ENCODE results near the gene TK1. TPM values are rescaled to one million over a fixed set of nuclear protein-coding genes. Genes with fewer than 3 reads are reported as not detected.

TK1 gene
- total RNA-seq, 2 experiments from 2014 or later: 165 to 173 TPM

- Mint-ChIP-seq H3K4me1 (ENCODE audit: low read depth) (peaks cover 13% of the 10 kb centered on the region), H3K4me3 (no peak overlapping the region), H3K36me3 (ENCODE audit: low read depth) (peaks cover 21% of the 10 kb centered on the region), H3K9me3 (no peaks in the 10 kb centered on the region), H3K27me3 (ENCODE audit: low read depth) (peaks cover 22% of the 10 kb centered on the region), H3K27ac (no peak overlapping the region)
- no peak for DNase-seq
- CTCF ChIA-PET: interaction anchor here (0.9 kb wide), 1 partner anchor 24 kb away, joined by 3 read pairs; no protein-coding TSS in a partner anchor
- intact Hi-C loops (cut with micrococcal nuclease): no loop called here
Observed at GRCh38 chr17:78227455-78227916, 40.6 kb upstream of the TK1 start.

GRCh38 chr17:78226759-78227454 lies 40.1 kb upstream of the TK1 start:
- Mint-ChIP-seq H3K4me1 (ENCODE audit: low read depth) (peaks cover 10% of the 10 kb centered on the region), H3K4me3 (no peak overlapping the region), H3K27me3 (ENCODE audit: low read depth) (peaks cover 16% of the 10 kb centered on the region), H3K27ac (no peak overlapping the region), H3K36me3 (ENCODE audit: low read depth) (peaks cover 21% of the 10 kb centered on the region), H3K9me3 (no peaks in the 10 kb centered on the region)
- CTCF ChIA-PET: interaction anchor here (0.9 kb wide), 1 partner anchor 24 kb away, joined by 3 read pairs; no protein-coding TSS in a partner anchor
- intact Hi-C loops (cut with micrococcal nuclease): no loop called here
- peak; percentile 34 for DNase-seq

DNA sequence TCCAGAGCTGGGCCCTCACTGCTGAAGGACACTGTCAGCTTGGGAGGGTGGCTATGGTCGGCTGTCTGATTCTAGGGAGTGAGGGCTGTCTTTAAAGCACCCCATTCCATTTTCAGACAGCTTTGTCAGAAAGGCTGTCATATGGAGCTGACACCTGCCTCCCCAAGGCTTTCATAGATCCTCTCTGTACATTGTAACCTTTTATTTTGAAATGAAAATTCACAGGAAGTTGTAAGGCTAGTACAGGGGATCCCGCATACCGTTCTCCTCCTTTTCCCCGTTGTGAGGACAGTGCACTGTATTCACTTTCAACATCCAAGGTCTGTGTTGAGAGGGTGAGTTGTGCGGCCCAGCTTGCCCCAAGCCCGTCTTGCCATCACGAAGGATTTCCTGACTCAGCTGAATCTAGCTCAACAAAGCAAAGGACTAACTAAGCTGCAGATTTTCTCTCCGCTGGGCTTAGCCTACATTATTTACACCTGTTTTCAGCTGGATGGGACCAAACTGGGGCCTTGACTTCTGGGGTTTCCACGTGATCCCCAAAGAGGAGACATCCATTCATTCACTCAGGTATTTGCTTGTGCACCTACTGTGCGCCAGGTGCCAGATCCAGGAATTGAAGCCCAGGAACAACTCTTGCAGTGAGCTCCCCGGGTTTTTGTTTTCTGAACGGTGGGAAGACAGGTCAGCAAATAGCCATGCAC lies 39.4 kb upstream of the TK1 start:
- CTCF ChIA-PET: interaction anchor here (1.2 kb wide), 1 partner anchor 25 kb away, joined by 4 read pairs; no protein-coding TSS in a partner anchor
- H3K36me3 Mint-ChIP-seq (ENCODE audit: low read depth): peaks cover 24% of the 10 kb centered on the region
- H3K27me3 Mint-ChIP-seq (ENCODE audit: low read depth): peaks cover 12% of the 10 kb centered on the region
- no peak overlapping the region for H3K27ac Mint-ChIP-seq
- intact Hi-C loops (cut with micrococcal nuclease): no loop called here
- no peak for DNase-seq
- peaks cover 10% of the 10 kb centered on the region for H3K4me1 Mint-ChIP-seq (ENCODE audit: low read depth)
- no peaks in the 10 kb centered on the region for H3K9me3 Mint-ChIP-seq
- no peak overlapping the region for H3K4me3 Mint-ChIP-seq

GRCh38 chr17:78225088-78225865 lies 38.4 kb upstream of the TK1 start:
- Mint-ChIP-seq H3K27ac (no peak overlapping the region), H3K4me1 (ENCODE audit: low read depth) (peaks cover 6% of the 10 kb centered on the region), H3K4me3 (no peak overlapping the region), H3K9me3 (no peaks in the 10 kb centered on the region), H3K36me3 (ENCODE audit: low read depth) (peaks cover 28% of the 10 kb centered on the region), H3K27me3 (ENCODE audit: low read depth) (peaks cover 3% of the 10 kb centered on the region)
- CTCF ChIA-PET: interaction anchor here (1.1 to 1.2 kb wide), 2 partner anchors 26 kb away, joined by 4 to 7 read pairs; no protein-coding TSS in a partner anchor
- intact Hi-C loops (cut with micrococcal nuclease): no loop called here
- DNase-seq: no peak

DNA sequence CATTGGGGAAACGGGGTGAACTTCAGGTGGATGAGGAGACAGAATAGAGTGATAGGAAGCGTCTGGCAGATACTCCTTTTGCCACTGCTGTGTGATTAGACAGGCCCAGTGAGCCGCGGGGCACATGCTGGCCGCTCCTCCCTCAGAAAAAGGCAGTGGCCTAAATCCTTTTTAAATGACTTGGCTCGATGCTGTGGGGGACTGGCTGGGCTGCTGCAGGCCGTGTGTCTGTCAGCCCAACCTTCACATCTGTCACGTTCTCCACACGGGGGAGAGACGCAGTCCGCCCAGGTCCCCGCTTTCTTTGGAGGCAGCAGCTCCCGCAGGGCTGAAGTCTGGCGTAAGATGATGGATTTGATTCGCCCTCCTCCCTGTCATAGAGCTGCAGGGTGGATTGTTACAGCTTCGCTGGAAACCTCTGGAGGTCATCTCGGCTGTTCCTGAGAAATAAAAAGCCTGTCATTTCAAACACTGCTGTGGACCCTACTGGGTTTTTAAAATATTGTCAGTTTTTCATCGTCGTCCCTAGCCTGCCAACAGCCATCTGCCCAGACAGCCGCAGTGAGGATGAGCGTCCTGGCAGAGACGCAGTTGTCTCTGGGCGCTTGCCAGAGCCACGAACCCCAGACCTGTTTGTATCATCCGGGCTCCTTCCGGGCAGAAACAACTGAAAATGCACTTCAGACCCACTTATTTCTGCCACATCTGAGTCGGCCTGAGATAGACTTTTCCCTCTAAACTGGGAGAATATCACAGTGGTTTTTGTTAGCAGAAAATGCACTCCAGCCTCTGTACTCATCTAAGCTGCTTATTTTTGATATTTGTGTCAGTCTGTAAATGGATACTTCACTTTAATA lies 37.6 kb upstream of the TK1 start:
- no peak overlapping the region for H3K4me3 Mint-ChIP-seq
- intact Hi-C loops (cut with micrococcal nuclease): no loop called here
- no peaks in the 10 kb centered on the region for H3K9me3 Mint-ChIP-seq
- peaks cover 33% of the 10 kb centered on the region for H3K36me3 Mint-ChIP-seq (ENCODE audit: low read depth)
- peaks cover 3% of the 10 kb centered on the region for H3K27me3 Mint-ChIP-seq (ENCODE audit: low read depth)
- no peak for DNase-seq
- CTCF ChIA-PET: interaction anchor here (0.6 to 1.1 kb wide), 2 partner anchors 26 to 58 kb away, joined by 3 to 7 read pairs; no protein-coding TSS in a partner anchor
- no peak overlapping the region for H3K27ac Mint-ChIP-seq
- H3K4me1 Mint-ChIP-seq (ENCODE audit: low read depth): peaks cover 6% of the 10 kb centered on the region

DNA sequence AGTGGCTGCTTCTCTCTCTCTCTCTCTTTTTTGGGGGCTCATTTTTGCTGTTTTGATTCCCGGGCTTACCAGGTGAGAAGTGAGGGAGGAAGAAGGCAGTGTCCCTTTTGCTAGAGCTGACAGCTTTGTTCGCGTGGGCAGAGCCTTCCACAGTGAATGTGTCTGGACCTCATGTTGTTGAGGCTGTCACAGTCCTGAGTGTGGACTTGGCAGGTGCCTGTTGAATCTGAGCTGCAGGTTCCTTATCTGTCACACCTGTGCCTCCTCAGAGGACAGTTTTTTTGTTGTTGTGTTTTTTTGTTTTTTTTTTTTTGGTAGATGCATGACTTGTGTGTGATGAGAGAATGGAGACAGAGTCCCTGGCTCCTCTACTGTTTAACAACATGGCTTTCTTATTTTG lies 36.9 kb upstream of the TK1 start:
- H3K4me3 Mint-ChIP-seq: no peak overlapping the region
- H3K9me3 Mint-ChIP-seq: no peaks in the 10 kb centered on the region
- no peak for DNase-seq
- H3K36me3 Mint-ChIP-seq (ENCODE audit: low read depth): peaks cover 39% of the 10 kb centered on the region
- CTCF ChIA-PET: interaction anchor here (0.6 to 2.1 kb wide), 5 partner anchors 25 to 210 kb away, joined by 3 to 7 read pairs (median 5); no protein-coding TSS in a partner anchor
- intact Hi-C loops (cut with micrococcal nuclease): no loop called here
- H3K4me1 Mint-ChIP-seq (ENCODE audit: low read depth): peaks cover 6% of the 10 kb centered on the region
- H3K27me3 Mint-ChIP-seq (ENCODE audit: low read depth): peaks cover 3% of the 10 kb centered on the region
- H3K27ac Mint-ChIP-seq: no peak overlapping the region

DNA sequence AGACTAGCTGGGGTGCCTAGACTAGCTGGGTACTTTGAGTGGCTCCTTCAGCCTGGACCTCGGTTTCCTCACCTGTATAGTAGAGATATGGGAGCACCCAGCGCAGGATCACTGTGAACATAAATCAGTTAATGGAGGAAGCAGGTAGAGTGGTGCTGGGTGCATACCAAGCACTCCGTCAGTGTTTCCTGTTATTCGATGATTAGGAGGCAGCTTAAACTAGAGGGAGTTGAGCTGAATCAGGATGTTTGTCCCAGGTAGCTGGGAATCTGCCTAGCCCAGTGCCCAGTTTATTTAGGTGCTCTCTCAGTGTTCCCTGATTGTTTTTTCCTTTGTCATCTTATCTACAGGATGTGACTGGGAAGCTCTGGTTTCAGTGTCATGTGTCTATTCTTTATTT lies 36.2 kb upstream of the TK1 start:
- no peak overlapping the region for H3K27ac Mint-ChIP-seq
- H3K4me3 Mint-ChIP-seq: no peak overlapping the region
- H3K4me1 Mint-ChIP-seq (ENCODE audit: low read depth): peaks cover 6% of the 10 kb centered on the region
- intact Hi-C loops (cut with micrococcal nuclease): no loop called here
- no peak for DNase-seq
- peaks cover 42% of the 10 kb centered on the region for H3K36me3 Mint-ChIP-seq (ENCODE audit: low read depth)
- CTCF ChIA-PET: interaction anchor here (1.3 to 2.1 kb wide), 3 partner anchors 26 to 209 kb away, joined by 3 to 5 read pairs (median 5); no protein-coding TSS in a partner anchor
- H3K27me3 Mint-ChIP-seq (ENCODE audit: low read depth): peaks cover 3% of the 10 kb centered on the region
- H3K9me3 Mint-ChIP-seq: no peaks in the 10 kb centered on the region

GRCh38 chr17:78219396-78220150 lies 32.7 kb upstream of the TK1 start:
- intact Hi-C loops (cut with micrococcal nuclease): no loop called here
- no peaks in the 10 kb centered on the region for H3K9me3 Mint-ChIP-seq
- no peak for DNase-seq
- CTCF ChIA-PET: no interaction called here
- H3K4me1 Mint-ChIP-seq (ENCODE audit: low read depth): peaks cover 6% of the 10 kb centered on the region
- no peak overlapping the region for H3K4me3 Mint-ChIP-seq
- H3K27me3 Mint-ChIP-seq (ENCODE audit: low read depth): no peaks in the 10 kb centered on the region
- H3K36me3 Mint-ChIP-seq (ENCODE audit: low read depth): peaks cover 55% of the 10 kb centered on the region
- H3K27ac Mint-ChIP-seq: no peak overlapping the region

- no peaks in the 10 kb centered on the region for H3K27me3 Mint-ChIP-seq (ENCODE audit: low read depth)
- intact Hi-C loops (cut with micrococcal nuclease): loop anchor here (2.0 kb wide), 2 partner anchors 28 to 40 kb away; partner anchors contain the start of genes AFMID and TK1
- H3K4me1 Mint-ChIP-seq (ENCODE audit: low read depth): peaks cover 8% of the 10 kb centered on the region
- H3K27ac Mint-ChIP-seq: peak overlapping the region; percentile 19
- CTCF ChIA-PET: interaction anchor here (0.7 to 2.4 kb wide), 3 partner anchors 33 to 130 kb away, joined by 3 to 8 read pairs (median 4); no protein-coding TSS in a partner anchor
- no peaks in the 10 kb centered on the region for H3K9me3 Mint-ChIP-seq
- peaks cover 30% of the 10 kb centered on the region for H3K36me3 Mint-ChIP-seq (ENCODE audit: low read depth)
- no peak for DNase-seq
- H3K4me3 Mint-ChIP-seq: peak overlapping the region; percentile 92
Observed at GRCh38 chr17:78214706-78215061, 27.8 kb upstream of the TK1 start.

DNA sequence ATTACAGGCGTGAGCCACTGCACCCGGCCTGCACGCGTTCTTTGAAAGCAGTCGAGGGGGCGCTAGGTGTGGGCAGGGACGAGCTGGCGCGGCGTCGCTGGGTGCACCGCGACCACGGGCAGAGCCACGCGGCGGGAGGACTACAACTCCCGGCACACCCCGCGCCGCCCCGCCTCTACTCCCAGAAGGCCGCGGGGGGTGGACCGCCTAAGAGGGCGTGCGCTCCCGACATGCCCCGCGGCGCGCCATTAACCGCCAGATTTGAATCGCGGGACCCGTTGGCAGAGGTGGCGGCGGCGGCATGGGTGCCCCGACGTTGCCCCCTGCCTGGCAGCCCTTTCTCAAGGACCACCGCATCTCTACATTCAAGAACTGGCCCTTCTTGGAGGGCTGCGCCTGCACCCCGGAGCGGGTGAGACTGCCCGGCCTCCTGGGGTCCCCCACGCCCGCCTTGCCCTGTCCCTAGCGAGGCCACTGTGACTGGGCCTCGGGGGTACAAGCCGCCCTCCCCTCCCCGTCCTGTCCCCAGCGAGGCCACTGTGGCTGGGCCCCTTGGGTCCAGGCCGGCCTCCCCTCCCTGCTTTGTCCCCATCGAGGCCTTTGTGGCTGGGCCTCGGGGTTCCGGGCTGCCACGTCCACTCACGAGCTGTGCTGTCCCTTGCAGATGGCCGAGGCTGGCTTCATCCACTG lies 27.3 kb upstream of the TK1 start, which contains the start of gene BIRC5:
BIRC5 (plus strand) TSS at position 238 of the 690 bp plus-strand sequence; CDS start at position 302, 64 bp downstream.
- peaks cover 8% of the 10 kb centered on the region for H3K4me1 Mint-ChIP-seq (ENCODE audit: low read depth)
- peak; percentile 94 for DNase-seq
- intact Hi-C loops (cut with micrococcal nuclease): loop anchor here (2.0 kb wide), 2 partner anchors 27 to 41 kb away; partner anchors contain the start of genes AFMID and TK1
- H3K4me3 Mint-ChIP-seq: peak within 1 kb of the TSS; percentile 92
- CTCF ChIA-PET: interaction anchor here (1.6 to 2.4 kb wide), 2 partner anchors 37 to 129 kb away, joined by 4 to 8 read pairs; no protein-coding TSS in a partner anchor
- peaks cover 25% of the 10 kb centered on the region for H3K36me3 Mint-ChIP-seq (ENCODE audit: low read depth)
- peak within 1 kb of the TSS; percentile 19 for H3K27ac Mint-ChIP-seq
- no peaks in the 10 kb centered on the region for H3K27me3 Mint-ChIP-seq (ENCODE audit: low read depth)
- H3K9me3 Mint-ChIP-seq: no peaks in the 10 kb centered on the region

Data from activated naive CD4-positive, alpha-beta T cell treated with anti-CD3 and anti-CD28 coated beads for 36 hours (primary cell).